H1 (cell line): ENCODE data around the gene OIP5. TPM values are rescaled to one million over a fixed set of nuclear protein-coding genes. Genes with fewer than 3 reads are reported as not detected.

Experiments used
- BCL11A ChIP-seq, 2 experiments: IDR thresholded peaks; one replicate each; pipeline ENCODE4 v1.6.1; 2011; ENCODE audit warnings: low read depth in 2 of 2, low read length in 2 of 2, mild to moderate bottlenecking in 2 of 2
- CHD7 ChIP-seq: fragments of 300-600 bp; sonication (generic); IDR thresholded peaks from 2 replicates; pipeline ENCODE4 v1.7.1; 2012; ENCODE audit warnings: low read length, moderate library complexity, mild to moderate bottlenecking, inconsistent platforms; ENCODE audit not compliant: insufficient replicate concordance
- POLR2AphosphoS5 ChIP-seq: IDR thresholded peaks from 2 replicates; pipeline ENCODE4 v1.6.1; 2011; ENCODE audit warnings: low read depth, low read length
- polyA plus RNA-seq, 7 experiments: library from polyadenylated mRNA; depleted of rRNA in 3 of 7; stranded (reverse) in 5 of 7; unstranded in 2 of 7; fragments of >200 nt in 5 of 7; fragments of 200-250 nt in 2 of 7; gene quantifications; 1 replicate in 5 of 7; 2 replicates in 1 of 7; 4 replicates in 1 of 7; pipeline versions ENCODE4 v1.2.1 to v1.2.3, GENCODE V29; 2011 to 2013; ENCODE audit warnings: missing spikeins in 2 of 7, mixed read lengths in 2 of 7
- total RNA-seq: library from RNA; stranded (reverse); fragmentation: NEBNext Ultra II Directional; extraction: Animal tissue kit (Norgen Biotek cat#: 25700); gene quantifications from 2 replicates; pipeline ENCODE4 v1.2.1, GENCODE V29; 2021

The OIP5 gene
- total and polyA plus RNA-seq, 2 of the 8 experiments (the other 6 are each of a cell fraction or from before 2014, with no cell fraction given): 34.8 to 44.5 TPM

- TF ChIP-seq CHD7: no peak
- TF ChIP-seq BCL11A (IDR thresholded peaks at IDR 0.05; ENCODE audit: low read depth in 2 of 2, low read length in 2 of 2): no peak
- TF ChIP-seq POLR2AphosphoS5: no peak
Observed at GRCh38 chr15:41337631-41338522, 5.5 kb upstream of the OIP5 start (continued).
